Amniotic stem cell (primary cell): Measurements from ENCODE around the gene CRACR2A.

Source experiments
- DNase-seq: peaks from one replicate; lab custom pipeline; 2025; lab: John Stamatoyannopoulos, UW

CRACR2A gene

GRCh38 chr12:3725388-3726115 lies 27.4 kb downstream of the CRACR2A start:
- no peak for DNase-seq

GRCh38 chr12:3723916-3724805 lies 28.7 kb downstream of the CRACR2A start:
- no peak for DNase-seq

- no peak for DNase-seq
Observed at GRCh38 chr12:3722368-3722767, 30.5 kb downstream of the CRACR2A start.

GRCh38 chr12:3720772-3721171 lies 32.1 kb downstream of the CRACR2A start:
- no peak for DNase-seq

GRCh38 chr12:3718100-3718499 lies 34.8 kb downstream of the CRACR2A start:
- no peak for DNase-seq

GRCh38 chr12:3717283-3717898 lies 35.5 kb downstream of the CRACR2A start:
- no peak for DNase-seq

- DNase-seq, result no peak
Observed at GRCh38 chr12:3715999-3716398, 36.9 kb downstream of the CRACR2A start.

- no peak for DNase-seq
Observed at GRCh38 chr12:3713947-3714346, 39.0 kb downstream of the CRACR2A start.

GRCh38 chr12:3713483-3713882 lies 39.4 kb downstream of the CRACR2A start:
- DNase-seq, result no peak

- DNase-seq, result no peak
Observed at GRCh38 chr12:3712209-3712992, 40.5 kb downstream of the CRACR2A start.

- no peak for DNase-seq
Observed at GRCh38 chr12:3705354-3705675, 47.6 kb downstream of the CRACR2A start.

GRCh38 chr12:3704512-3705353 lies 48.2 kb downstream of the CRACR2A start:
- no peak for DNase-seq

- no peak for DNase-seq
Observed at GRCh38 chr12:3700861-3701260, 52.0 kb downstream of the CRACR2A start.

- peak; percentile 86 for DNase-seq
Observed at GRCh38 chr12:3698218-3698974, 54.5 kb downstream of the CRACR2A start.

- DNase-seq, result no peak
Observed at GRCh38 chr12:3697311-3697870, 55.5 kb downstream of the CRACR2A start.

GRCh38 chr12:3694673-3695072 lies 58.2 kb downstream of the CRACR2A start:
- no peak for DNase-seq

GRCh38 chr12:3692616-3693365 lies 60.1 kb downstream of the CRACR2A start:
- no peak for DNase-seq

GRCh38 chr12:3686463-3686862 lies 66.4 kb downstream of the CRACR2A start:
- DNase-seq, result no peak

- no peak for DNase-seq
Observed at GRCh38 chr12:3685830-3686229, 67.1 kb downstream of the CRACR2A start.
